GM12872 (cell line): ENCODE results near the gene MAPRE2.

Experiments used
- CTCF ChIP-seq: IDR thresholded peaks from 3 replicates; pipeline ENCODE4 v1.5.1; 2011; ENCODE audit warnings: low read depth, mild to moderate bottlenecking, low read length, moderate library complexity; ENCODE audit not compliant: insufficient read depth

MAPRE2 gene

GRCh38 chr18:35189510-35189909 lies 148.3 kb downstream of the MAPRE2 start:
- TF ChIP-seq CTCF, result no peak

- no peak for TF ChIP-seq CTCF
Observed at GRCh38 chr18:35190948-35191697, 149.9 kb downstream of the MAPRE2 start.

GRCh38 chr18:35191698-35192025 lies 150.4 kb downstream of the MAPRE2 start:
- no peak for TF ChIP-seq CTCF

- TF ChIP-seq CTCF, result no peak
Observed at GRCh38 chr18:35192415-35192814, 151.2 kb downstream of the MAPRE2 start.
